DMS79 treated with DMSO at 0.1 percent for 48 hours (cell line): ENCODE results near the gene LRMDA.

Experiments
- DNase-seq: peaks from one replicate; lab custom pipeline; 2025; lab: John Stamatoyannopoulos, UW

LRMDA gene

DNA sequence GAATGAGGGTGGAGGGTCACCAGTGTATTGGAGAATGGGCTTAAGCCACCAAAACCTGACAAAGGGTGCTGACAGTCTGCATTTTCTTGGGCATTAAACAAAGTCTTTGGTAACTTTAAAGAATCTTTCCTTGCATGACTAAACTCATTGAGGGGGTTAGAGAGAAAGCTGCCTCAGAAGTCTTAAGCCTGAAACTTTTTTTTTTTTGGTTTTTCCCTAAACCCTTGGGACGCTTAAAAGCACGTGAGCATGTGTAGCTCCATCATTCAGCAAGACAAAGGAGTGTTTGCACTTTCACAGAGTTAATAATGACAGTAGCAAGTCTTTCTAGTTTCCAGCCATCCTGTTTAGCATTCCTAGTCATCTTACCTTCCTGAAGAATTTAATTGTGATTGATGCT, 110.7 kb downstream of the LRMDA start:
- DNase-seq = no peak

DNA sequence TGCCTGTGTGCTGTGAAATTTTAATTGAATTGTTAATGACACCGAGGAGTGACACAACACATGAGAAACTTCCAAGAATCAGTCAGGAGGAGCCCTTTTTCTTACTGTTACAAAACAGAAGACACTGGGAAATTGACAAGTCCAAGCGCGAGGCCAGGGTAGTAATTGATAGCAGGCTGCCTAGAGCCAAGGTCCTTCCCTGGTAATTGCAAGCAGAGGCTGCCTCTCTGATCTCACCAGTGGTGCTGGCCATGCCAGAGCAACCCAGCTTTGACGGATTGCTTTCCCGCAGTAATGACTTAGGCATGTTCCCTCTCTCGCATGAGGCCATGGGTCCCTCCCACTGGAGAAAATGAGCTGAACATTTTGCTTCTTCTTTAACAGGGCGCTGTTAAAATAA, 111.5 kb downstream of the LRMDA start:
- DNase-seq = no peak

GRCh38 chr10:75544386-75544785, 113.0 kb downstream of the LRMDA start:
- DNase-seq = no peak

- DNase-seq = no peak
These were observed 113.7 kb downstream of the LRMDA start for GRCh38 chr10:75544993-75545706.

DNA sequence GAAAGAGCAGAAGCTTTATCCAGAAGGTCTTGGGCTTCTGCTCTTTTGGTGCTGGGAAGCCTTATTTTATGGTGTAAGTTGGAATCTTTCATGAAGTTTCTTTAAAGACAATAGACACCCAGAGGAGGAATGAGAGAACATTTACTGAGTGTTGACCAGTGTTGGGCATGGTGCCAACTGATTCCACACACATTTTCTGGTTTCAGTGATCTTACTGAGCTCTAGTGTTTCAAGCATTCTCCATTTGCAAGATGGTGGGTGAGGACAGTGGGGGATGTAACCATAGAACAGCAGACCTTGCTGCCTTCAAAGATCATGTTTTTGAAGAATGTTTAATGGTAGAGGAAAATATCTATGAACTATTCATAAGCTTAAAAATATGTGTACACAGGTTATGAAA, 114.6 kb downstream of the LRMDA start:
- DNase-seq = no peak

DNA sequence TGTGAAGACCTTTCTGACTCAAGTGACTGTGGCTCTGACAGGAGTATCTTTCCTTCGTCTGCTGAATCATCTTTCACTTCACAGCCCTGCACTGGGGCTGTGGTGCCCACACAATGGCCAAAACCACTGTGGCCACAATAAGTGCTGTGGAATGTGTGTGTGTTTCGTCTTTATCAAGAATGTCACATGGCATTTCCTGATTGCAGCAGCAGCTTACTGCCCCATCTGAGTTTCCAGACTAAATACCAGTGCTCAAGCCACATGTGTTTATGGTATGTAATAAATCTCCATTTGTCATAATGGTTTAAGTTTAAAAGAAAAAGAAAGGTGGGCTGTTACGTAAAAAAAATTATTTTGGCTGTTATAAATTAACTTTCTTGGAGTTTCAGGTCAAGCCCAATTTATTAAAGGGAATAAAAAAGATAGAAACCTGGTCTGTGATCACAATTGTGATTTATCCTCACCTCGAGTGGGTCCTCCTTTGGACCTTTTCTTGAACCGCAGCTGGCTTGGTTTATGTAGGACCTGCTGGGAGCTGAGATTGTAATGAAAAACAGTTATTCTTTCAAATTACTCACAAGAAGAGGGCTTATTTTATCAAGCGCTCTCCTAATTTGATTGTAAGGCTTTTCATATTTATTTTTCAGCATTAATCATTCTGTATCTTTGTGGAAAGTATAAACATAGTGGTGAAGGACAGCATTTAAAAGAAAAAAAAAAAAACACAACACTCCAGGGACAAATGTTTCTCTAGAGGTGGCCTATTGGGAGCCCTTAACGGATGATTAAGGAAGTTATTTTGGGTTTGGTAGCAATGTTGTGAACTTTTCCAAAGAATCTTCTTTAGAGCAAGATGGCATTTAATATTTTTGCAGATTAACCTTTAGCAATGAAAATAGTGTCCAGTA, 116.2 kb downstream of the LRMDA start:
- no peak for DNase-seq

- DNase-seq = no peak
These were observed 116.9 kb downstream of the LRMDA start for GRCh38 chr10:75548356-75548755.

DNA sequence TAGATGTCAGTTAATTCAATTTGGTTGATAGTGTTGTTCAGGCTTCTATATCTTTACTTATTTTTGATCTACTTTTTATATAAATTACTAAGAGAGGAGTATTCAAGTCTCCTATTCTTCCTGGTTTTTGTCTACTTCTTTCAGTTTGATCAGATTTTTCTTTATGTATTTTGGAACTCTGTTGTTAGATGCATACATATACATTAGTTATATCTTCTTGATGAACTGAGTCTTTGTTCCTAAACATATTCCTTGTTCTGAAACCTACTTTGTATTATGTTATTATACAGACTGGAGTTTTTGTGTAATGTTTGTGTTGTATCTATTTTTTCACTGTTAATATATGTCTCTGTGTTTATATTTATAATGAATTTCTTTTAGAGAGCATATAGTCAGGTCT, 118.8 kb downstream of the LRMDA start:
- DNase-seq = no peak

DNA sequence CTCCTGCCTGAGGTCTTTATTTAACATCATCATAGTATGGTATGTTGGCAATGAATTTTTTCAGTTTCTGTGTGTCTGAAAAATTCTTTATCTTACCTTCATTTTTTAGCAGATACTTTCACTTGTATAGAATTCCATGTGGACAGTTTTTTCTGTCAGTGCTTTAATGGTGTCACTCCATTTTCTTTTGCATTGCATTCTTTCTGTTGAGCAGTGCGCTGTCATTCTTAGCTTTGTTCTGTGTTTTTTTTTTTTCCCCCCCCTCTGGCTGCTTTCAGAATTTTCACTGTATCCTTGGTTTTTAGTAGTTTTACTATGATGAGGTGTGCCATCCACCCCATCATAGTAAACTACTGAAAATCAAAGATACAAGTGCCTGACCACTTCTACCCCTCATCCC, 120.7 kb downstream of the LRMDA start:
- DNase-seq = no peak

- no peak for DNase-seq
These were observed 122.1 kb downstream of the LRMDA start for GRCh38 chr10:75553550-75553949.

DNA sequence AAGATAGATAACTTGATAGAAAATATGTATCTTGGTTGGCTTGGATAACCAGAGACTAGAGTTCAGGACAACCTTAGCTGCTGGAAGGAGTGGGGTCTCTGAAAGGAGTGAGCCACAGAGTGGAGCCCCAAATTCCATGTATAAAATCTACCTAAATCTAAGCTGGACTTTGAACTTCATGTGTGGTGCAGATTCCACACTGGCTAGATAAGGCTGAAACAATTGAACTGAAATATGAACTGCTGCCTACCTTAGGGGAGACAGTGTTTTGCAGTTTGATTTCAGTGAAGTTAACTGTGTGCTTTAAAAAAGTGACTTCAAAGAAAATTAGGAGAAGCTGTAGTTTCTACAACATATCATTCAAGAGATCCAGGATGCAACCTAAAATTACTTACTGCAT, 123.9 kb downstream of the LRMDA start:
- DNase-seq = no peak

GRCh38 chr10:75556320-75556719, 124.9 kb downstream of the LRMDA start:
- no peak for DNase-seq

DNA sequence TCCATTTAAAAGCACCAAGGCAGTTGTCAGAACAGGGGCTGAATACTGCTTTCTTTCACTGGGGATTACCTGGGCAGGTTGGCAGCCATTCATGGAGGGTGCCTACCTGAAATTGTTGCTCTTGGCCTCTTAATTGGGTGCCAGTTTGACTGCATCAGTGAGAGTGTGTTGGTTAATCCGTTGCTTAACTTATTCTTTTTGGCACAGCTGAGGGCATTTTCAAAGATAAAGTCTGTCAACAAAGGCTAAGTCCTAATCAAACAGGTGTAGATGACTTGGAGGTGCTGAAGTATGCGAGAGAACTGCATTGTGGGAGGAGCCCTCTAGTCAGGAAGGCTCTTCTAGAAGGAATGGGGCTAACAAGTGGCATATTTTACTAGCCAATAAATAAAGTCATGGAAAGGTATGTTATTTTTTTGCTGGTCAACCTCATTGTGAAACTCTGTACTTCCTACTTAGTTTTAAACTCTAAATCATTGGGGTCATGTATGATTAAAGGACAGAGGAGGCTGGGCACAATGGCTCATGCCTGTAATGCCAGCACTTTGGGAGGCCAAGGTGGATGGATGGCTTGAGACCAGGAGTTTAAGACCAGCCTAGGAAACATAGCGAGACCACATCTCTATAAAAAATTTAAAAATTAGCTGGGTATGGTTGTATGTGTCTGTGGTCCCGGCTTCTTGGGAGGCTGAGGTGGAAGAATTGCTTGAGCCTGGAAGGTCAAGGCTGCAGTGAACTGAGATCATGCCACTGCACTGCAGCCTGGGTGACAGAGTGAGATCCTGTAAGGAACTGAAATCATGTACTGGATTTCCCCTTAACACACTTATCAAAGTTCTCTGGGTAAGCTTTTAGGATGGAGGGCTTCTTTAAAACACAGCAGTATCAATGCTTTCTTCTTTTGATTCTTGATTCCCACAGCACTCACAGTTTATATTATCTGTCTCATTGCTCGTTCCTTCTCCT, 134.1 kb downstream of the LRMDA start:
- no peak for DNase-seq

DNA sequence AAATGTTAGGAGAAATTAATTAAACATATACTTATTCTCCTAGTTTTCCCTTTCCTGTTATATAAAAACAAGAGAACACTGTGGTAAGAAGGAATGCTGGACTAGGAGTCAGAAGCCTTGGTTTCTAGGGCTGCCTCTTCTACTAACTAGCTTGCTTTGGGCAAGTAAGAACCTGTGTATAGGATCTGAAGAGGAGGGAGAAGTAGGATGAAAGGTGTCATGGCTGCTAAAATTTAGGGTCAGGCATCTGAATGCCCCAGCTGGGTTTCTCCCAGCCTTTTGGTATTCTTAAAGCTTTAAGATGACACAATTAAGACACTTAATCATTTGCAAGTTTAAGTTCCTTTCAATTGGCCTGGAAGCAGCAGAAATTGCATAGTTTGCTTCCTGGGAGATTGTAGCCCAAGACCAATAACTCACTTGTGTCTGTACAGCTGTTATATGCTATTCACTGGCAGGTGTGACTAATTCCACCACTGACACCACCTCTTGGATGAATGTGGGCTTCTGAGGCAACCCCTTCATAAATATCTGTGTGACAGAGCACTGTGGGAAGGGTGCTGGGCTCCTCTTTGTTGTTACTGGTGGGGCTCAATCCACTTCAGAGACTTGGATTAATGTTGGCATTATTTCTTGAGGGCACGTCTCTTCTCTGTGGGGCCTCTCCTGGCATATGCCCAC, 137.2 kb downstream of the LRMDA start:
- no peak for DNase-seq

DNA sequence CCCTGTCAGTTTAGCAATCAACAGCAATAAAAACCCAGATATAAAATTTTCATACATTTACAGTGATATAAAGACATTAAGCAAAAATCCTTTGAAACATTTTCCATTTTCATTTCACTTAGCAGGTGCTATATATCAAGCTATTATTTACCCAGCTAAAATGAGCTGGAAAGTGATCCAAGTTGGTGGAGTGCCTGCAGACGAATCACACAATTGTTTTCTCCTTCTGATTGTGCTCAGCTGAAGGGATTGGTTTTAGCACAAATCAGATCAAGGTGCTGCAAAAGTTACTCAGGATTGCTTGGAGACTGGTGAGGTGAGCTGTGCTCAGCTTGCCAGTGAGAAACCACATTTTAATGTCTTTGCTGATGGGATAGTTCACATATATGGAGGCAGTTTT, 138.1 kb downstream of the LRMDA start:
- no peak for DNase-seq

DNA sequence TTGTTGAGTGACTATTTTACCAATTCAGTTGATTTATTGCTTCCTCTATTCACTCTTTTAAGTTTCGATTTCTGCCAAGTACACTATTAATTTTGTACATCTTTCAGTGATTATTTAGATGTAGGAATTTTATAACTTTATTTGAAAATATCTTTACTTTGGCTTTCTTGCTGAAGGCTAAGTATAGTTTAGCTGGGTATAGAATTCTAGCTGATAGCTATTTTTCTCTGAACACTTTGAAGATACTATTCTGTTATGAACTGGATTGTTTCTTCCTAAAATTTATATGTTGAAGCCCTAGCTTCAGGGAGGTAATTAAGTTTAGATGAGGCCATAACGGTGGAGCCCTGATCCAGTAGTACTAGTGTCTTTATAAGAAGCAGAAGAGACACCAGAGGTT, 141.1 kb downstream of the LRMDA start:
- no peak for DNase-seq

DNA sequence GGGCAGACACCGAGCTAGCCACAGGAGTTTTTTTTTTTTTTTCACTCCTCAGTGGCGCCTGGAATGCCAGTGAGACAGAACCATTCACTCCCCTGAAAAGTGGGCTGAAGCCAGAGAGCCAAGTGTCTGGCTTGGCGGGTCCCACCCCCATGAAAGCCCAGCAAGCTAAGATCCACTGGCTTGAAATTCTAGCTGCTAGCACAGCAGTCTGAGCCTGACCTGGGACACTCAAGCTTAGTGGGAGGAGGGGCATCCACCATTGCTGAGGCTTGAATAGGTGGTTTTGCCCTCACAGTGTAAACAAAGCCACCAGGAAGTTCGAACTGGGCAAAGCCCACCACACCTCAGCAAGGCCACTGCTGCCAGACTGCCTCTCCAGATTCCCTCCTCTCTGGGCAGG, 144.5 kb downstream of the LRMDA start:
- no peak for DNase-seq

- no peak for DNase-seq
These were observed 150.7 kb downstream of the LRMDA start for GRCh38 chr10:75582102-75582501.

DNA sequence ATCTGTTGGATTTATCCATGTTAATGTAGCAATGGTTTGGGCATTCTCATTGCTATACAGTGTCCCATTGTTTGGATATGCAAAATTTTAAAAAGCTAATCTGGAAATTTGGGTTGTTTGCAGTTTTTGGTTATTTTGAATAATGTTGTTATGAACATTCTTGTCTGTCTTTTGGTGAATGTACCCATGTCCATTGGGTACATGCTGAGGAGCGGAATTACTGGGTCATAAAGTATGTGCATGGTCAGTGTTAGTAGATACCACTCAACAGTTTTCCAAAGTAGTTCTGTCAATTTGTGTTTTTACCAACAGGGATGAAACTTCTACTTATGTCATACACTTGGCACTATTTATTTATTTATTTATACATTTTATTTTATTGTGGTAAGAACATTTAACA, 153.9 kb downstream of the LRMDA start:
- no peak for DNase-seq

GRCh38 chr10:75586814-75587213, 155.4 kb downstream of the LRMDA start:
- no peak for DNase-seq

DNA sequence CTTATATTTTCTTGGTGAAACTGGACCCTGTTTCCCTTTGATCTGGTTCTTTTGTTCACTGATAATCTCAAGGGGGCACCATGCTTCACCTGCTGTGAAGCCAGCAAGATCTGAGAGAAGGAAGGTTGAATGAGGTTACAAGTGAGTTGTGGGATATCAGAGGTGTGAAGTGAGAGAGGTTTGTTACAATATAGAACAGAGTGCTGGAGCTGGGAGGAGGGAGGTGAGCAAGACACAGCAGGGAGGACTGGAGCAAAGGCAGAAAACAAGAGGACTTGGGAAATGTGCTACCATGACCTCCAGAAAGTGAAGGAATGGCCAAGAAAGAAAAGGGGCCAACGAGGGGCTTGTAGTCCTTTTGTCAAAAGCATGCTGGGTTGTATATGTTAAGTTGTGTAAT, 156.6 kb downstream of the LRMDA start:
- DNase-seq = no peak
